CD4-positive, alpha-beta T cell treated with Interleukin-6 for 4 hours (primary cell): Measurements from ENCODE around the gene ADAMTS4.

Experiments used
- DNase-seq: peaks from one replicate; pipeline ENCODE4 v3.0.0-alpha.2; 2020; ENCODE audit warnings: mixed read lengths

Gene ADAMTS4

GRCh38 chr1:161193561-161194235 lies 5.2 kb downstream of the ADAMTS4 start:
- no peak for DNase-seq

- peak; percentile 78 for DNase-seq
These were observed 6.1 kb downstream of the ADAMTS4 start for GRCh38 chr1:161192476-161193465.

GRCh38 chr1:161191971-161192370 lies 6.9 kb downstream of the ADAMTS4 start:
- DNase-seq, result no peak

GRCh38 chr1:161190962-161191521 lies 7.8 kb downstream of the ADAMTS4 start:
- DNase-seq, result no peak

- no peak for DNase-seq
These were observed 9.8 kb downstream of the ADAMTS4 start for GRCh38 chr1:161189036-161189435.

- no peak for DNase-seq
These were observed 10.5 kb downstream of the ADAMTS4 start for GRCh38 chr1:161188381-161188780.

- DNase-seq, result peak; percentile 31
These were observed 11.5 kb downstream of the ADAMTS4 start for GRCh38 chr1:161187311-161187710.

GRCh38 chr1:161185732-161186311 lies 13.0 kb downstream of the ADAMTS4 start:
- peak; percentile 29 for DNase-seq

GRCh38 chr1:161185282-161185682 lies 13.6 kb downstream of the ADAMTS4 start:
- DNase-seq, result peak; percentile 86

- DNase-seq, result peak; percentile 78
These were observed 16.6 kb downstream of the ADAMTS4 start for GRCh38 chr1:161182214-161182613.

- peak; percentile 41 for DNase-seq
These were observed 18.2 kb downstream of the ADAMTS4 start for GRCh38 chr1:161180639-161181038.

- no peak for DNase-seq
These were observed 19.2 kb downstream of the ADAMTS4 start for GRCh38 chr1:161179698-161180097.

- DNase-seq, result no peak
These were observed 21.0 kb downstream of the ADAMTS4 start for GRCh38 chr1:161177936-161178244.

- DNase-seq, result peak; percentile 94
These were observed 21.5 kb downstream of the ADAMTS4 start, which contains the start of gene B4GALT3 for GRCh38 chr1:161177112-161177935. TSS of gene B4GALT3 (minus strand) at chr1:161177507. CDS start at chr1:161176060, 1,447 bp downstream.

GRCh38 chr1:161176468-161177111 lies 22.3 kb downstream of the ADAMTS4 start:
- no peak for DNase-seq

- no peak for DNase-seq
These were observed 22.9 kb downstream of the ADAMTS4 start for GRCh38 chr1:161175771-161176453.

GRCh38 chr1:161174911-161175310 lies 23.9 kb downstream of the ADAMTS4 start:
- DNase-seq, result no peak

- DNase-seq, result no peak
These were observed 25.1 kb downstream of the ADAMTS4 start for GRCh38 chr1:161173711-161174110.

- no peak for DNase-seq
These were observed 26.0 kb downstream of the ADAMTS4 start for GRCh38 chr1:161172776-161173376.

GRCh38 chr1:161172349-161172748 lies 26.5 kb downstream of the ADAMTS4 start:
- no peak for DNase-seq

- no peak for DNase-seq
These were observed 27.2 kb downstream of the ADAMTS4 start for GRCh38 chr1:161171696-161172095.
